CD14-positive monocyte (primary cell): ENCODE data around the gene CSTPP1. TPM values are rescaled to one million over a fixed set of nuclear protein-coding genes. Genes with fewer than 3 reads are reported as not detected.

Experiments used
- DNase-seq, 3 donors: peaks; one replicate each; pipeline ENCODE4 v3.0.0-alpha.2; 2011 to 2022
- H2AFZ ChIP-seq: 2 replicates; pipeline ENCODE4 v1.6.0; 2012; ENCODE audit warnings: mild to moderate bottlenecking, low read depth, low read length, inconsistent platforms; ENCODE audit not compliant: insufficient read depth, poor library complexity, severe bottlenecking
- H3K27ac ChIP-seq, 2 donors: 1 replicate in 1 of 2; 2 replicates in 1 of 2; pipeline ENCODE4 v1.5.1; 2012 to 2013; ENCODE audit warnings: low read length in 2 of 2, control low read depth in 1 of 2, inconsistent platforms in 1 of 2, low read depth in 1 of 2, mild to moderate bottlenecking in 1 of 2
- H3K27me3 ChIP-seq, 2 donors: one replicate each; pipeline versions ENCODE4 v1.6.0 to v1.6.1; 2011 to 2013; ENCODE audit warnings: low read length in 2 of 2; ENCODE audit not compliant: control insufficient read depth in 2 of 2, insufficient read depth in 2 of 2
- H3K36me3 ChIP-seq, 2 donors: replicated peaks in 1 of 2; 1 replicate in 1 of 2; 2 replicates in 1 of 2; pipeline versions ENCODE4 v1.5.1 to v1.6.1; 2012 to 2013; ENCODE audit warnings: low read length in 2 of 2, control low read depth in 1 of 2, inconsistent platforms in 1 of 2, mild to moderate bottlenecking in 1 of 2; ENCODE audit not compliant: insufficient read depth in 2 of 2, control insufficient read depth in 1 of 2
- H3K4me1 ChIP-seq, 2 donors: 1 replicate in 1 of 2; 2 replicates in 1 of 2; pipeline versions ENCODE4 v1.5.1 to v1.6.1; 2012 to 2013; ENCODE audit warnings: low read length in 2 of 2, control low read depth in 1 of 2, inconsistent platforms in 1 of 2, mild to moderate bottlenecking in 1 of 2, moderate library complexity in 1 of 2; ENCODE audit not compliant: insufficient read depth in 2 of 2, control insufficient read depth in 1 of 2
- H3K4me2 ChIP-seq: replicated peaks from 2 replicates; pipeline ENCODE3; 2012; ENCODE audit warnings: low read length, moderate library complexity, mild to moderate bottlenecking; ENCODE audit not compliant: poor library complexity, severe bottlenecking; ENCODE audit errors: extremely low read depth
- H3K4me3 ChIP-seq, 3 experiments: fragments of 200-600 bp in 1 of 3; sonication (generic) in 1 of 3; replicated peaks in 1 of 3; 1 replicate in 2 of 3; 2 replicates in 1 of 3; pipeline ENCODE4 v1.5.1; 2011 to 2013; ENCODE audit warnings: low read length in 3 of 3, mild to moderate bottlenecking in 3 of 3, control low read depth in 2 of 3, low read depth in 2 of 3, inconsistent platforms in 1 of 3, moderate library complexity in 1 of 3
- H3K79me2 ChIP-seq: 2 replicates; pipeline ENCODE4 v1.6.0; 2012; ENCODE audit warnings: mild to moderate bottlenecking, control low read depth, inconsistent platforms, low read length, moderate library complexity; ENCODE audit not compliant: insufficient read depth
- H3K9ac ChIP-seq: 2 replicates; pipeline ENCODE4 v1.6.0; 2017; ENCODE audit warnings: low read length, mild to moderate bottlenecking; ENCODE audit not compliant: insufficient read depth, poor library complexity, severe bottlenecking
- H3K9me3 ChIP-seq, 2 donors: replicated peaks in 1 of 2; 1 replicate in 1 of 2; 2 replicates in 1 of 2; pipeline versions ENCODE4 v1.5.1 to v1.6.1; 2012 to 2013; ENCODE audit warnings: low read length in 2 of 2, control low read depth in 1 of 2; ENCODE audit not compliant: control insufficient read depth in 1 of 2, insufficient read depth in 1 of 2
- H4K20me1 ChIP-seq: 2 replicates; pipeline ENCODE4 v1.6.0; 2012; ENCODE audit warnings: mild to moderate bottlenecking, low read length, control low read depth, moderate library complexity; ENCODE audit not compliant: insufficient read depth
- H3K27ac Mint-ChIP-seq, 7 donors: one replicate each; pipeline ENCODE4 v1.8.0; 2020; ENCODE audit warnings: mild to moderate bottlenecking in 7 of 7, mixed read lengths in 7 of 7, moderate library complexity in 6 of 7, inconsistent platforms in 2 of 7
- H3K27me3 Mint-ChIP-seq, 3 donors: one replicate each; pipeline ENCODE4 v1.8.0; 2021 to 2022; ENCODE audit warnings: low read depth in 3 of 3, mild to moderate bottlenecking in 3 of 3, mixed read lengths in 3 of 3, moderate library complexity in 3 of 3, inconsistent platforms in 1 of 3
- H3K36me3 Mint-ChIP-seq, 2 donors: one replicate each; pipeline ENCODE4 v1.8.0; 2020; ENCODE audit warnings: mixed read lengths in 2 of 2, inconsistent platforms in 1 of 2, mild to moderate bottlenecking in 1 of 2
- H3K4me1 Mint-ChIP-seq: one replicate; pipeline ENCODE4 v1.8.0; 2020; ENCODE audit warnings: mild to moderate bottlenecking, mixed read lengths
- H3K4me3 Mint-ChIP-seq, 2 donors: one replicate each; pipeline ENCODE4 v1.8.0; 2020; ENCODE audit warnings: mild to moderate bottlenecking in 2 of 2, mixed read lengths in 2 of 2, moderate library complexity in 1 of 2
- H3K9me3 Mint-ChIP-seq, 7 donors: one replicate each; pipeline ENCODE4 v1.8.0; 2020 to 2022; ENCODE audit warnings: mixed read lengths in 7 of 7, mild to moderate bottlenecking in 6 of 7, moderate library complexity in 6 of 7, inconsistent platforms in 2 of 7
- CTCF ChIP-seq: fragments of 200-600 bp; IDR thresholded peaks from one replicate; pipeline ENCODE4 v1.8.0; 2022; ENCODE audit warnings: antibody characterized with exemption, mild to moderate bottlenecking
- WGBS: methylation state at CpG from one replicate; pipeline ENCODE4 v1.1.5; 2013; ENCODE audit warnings: missing lambda C conversion rate; ENCODE audit not compliant: insufficient coverage; 5-methylcytosine and 5-hydroxymethylcytosine counted together
- intact Hi-C, 2 donors: fragments of 100-400 bp; cut with micrococcal nuclease; formaldehyde crosslinking; loops; one replicate each; pipeline versions ENCODE4 v1.15.0 to v1.15.1; 2023
- polyA plus RNA-seq, 3 donors: library from polyadenylated mRNA; depleted of rRNA in 1 of 3; unstranded in 2 of 3; stranded (reverse) in 1 of 3; fragments of 300-500 nt in 2 of 3; fragments of >200 nt in 1 of 3; fragmentation: Illumina TruSeq in 2 of 3; gene quantifications; 1 replicate in 2 of 3; 2 replicates in 1 of 3; pipeline ENCODE4 v1.2.3, GENCODE V29; 2012 to 2021

The CSTPP1 gene
- polyA plus RNA-seq, 3 donors, result 4.5 to 6.5 (median 5.9) TPM

- H3K9me3 Mint-ChIP-seq, result peaks cover 0 to 3% (median 0%) of the 10 kb centered on the region in 7 donors
- Histone ChIP-seq H3K4me1 (no peaks in the 10 kb centered on the region), H2AFZ (no peak overlapping the region), H4K20me1 (no peaks in the 10 kb centered on the region), H3K4me2 (no peak overlapping the region), H3K36me3 (no peaks in the 10 kb centered on the region), H3K9ac (no peak overlapping the region), H3K27ac (no peak overlapping the region), H3K4me3 (no peak overlapping the region), H3K9me3 (no peaks in the 10 kb centered on the region), H3K79me2 (no peaks in the 10 kb centered on the region), H3K27me3 (no peaks in the 10 kb centered on the region)
- no peaks in the 10 kb centered on the region for H3K36me3 Mint-ChIP-seq
- intact Hi-C loops, result no loop called here
- no peak for DNase-seq
- WGBS, result 94% methylated on average over 9 of the region's 9 CpGs
- no peaks in the 10 kb centered on the region for H3K27me3 Mint-ChIP-seq
- peaks cover 2% of the 10 kb centered on the region for H3K4me1 Mint-ChIP-seq
- no peak overlapping the region for H3K4me3 Mint-ChIP-seq
- TF ChIP-seq CTCF, result no peak
- no peak overlapping the region for H3K27ac Mint-ChIP-seq
These were observed 43.7 kb upstream of the CSTPP1 start for GRCh38 chr11:46892838-46893237.

GRCh38 chr11:46894506-46894905 lies 42.1 kb upstream of the CSTPP1 start:
- no peak overlapping the region for H3K9ac ChIP-seq
- H3K27me3 Mint-ChIP-seq, result no peaks in the 10 kb centered on the region
- H3K36me3 ChIP-seq, result no peaks in the 10 kb centered on the region
- peaks cover 0 to 3% (median 0%) of the 10 kb centered on the region in 7 donors for H3K9me3 Mint-ChIP-seq
- peaks cover 2% of the 10 kb centered on the region for H3K4me1 Mint-ChIP-seq
- no peaks in the 10 kb centered on the region for H3K36me3 Mint-ChIP-seq
- no peak overlapping the region for H3K4me2 ChIP-seq
- no peak overlapping the region for H3K4me3 ChIP-seq
- TF ChIP-seq CTCF, result no peak
- H2AFZ ChIP-seq, result no peak overlapping the region
- H3K27me3 ChIP-seq, result no peaks in the 10 kb centered on the region
- H3K79me2 ChIP-seq, result no peaks in the 10 kb centered on the region
- no peak overlapping the region for H3K27ac Mint-ChIP-seq
- no peaks in the 10 kb centered on the region for H3K4me1 ChIP-seq
- H3K4me3 Mint-ChIP-seq, result no peak overlapping the region
- 95% methylated on average over 16 of the region's 16 CpGs for WGBS
- DNase-seq, result no peak
- H3K27ac ChIP-seq, result no peak overlapping the region
- intact Hi-C loops, result no loop called here
- H3K9me3 ChIP-seq, result no peaks in the 10 kb centered on the region
- H4K20me1 ChIP-seq, result no peaks in the 10 kb centered on the region
